AG04450 (cell line): Measurements from ENCODE around the gene ITPR1. TPM values are rescaled to one million over a fixed set of nuclear protein-coding genes. Genes with fewer than 3 reads are reported as not detected.

Experiments used
- CTCF ChIA-PET: fragments of 300-600, 350-600 bp; formaldehyde crosslinking; extraction: SDS; loops from one replicate; lab custom pipeline; 2022; ENCODE audit warnings: antibody characterized with exemption, inconsistent platforms; lab: Charles Lee
- POLR2A ChIA-PET: fragments of 350-600 bp; formaldehyde crosslinking; extraction: SDS; loops from one replicate; lab custom pipeline; 2021; ENCODE audit warnings: antibody characterized with exemption, inconsistent platforms; lab: Yijun Ruan, JAX
- DNase-seq: peaks from one replicate; pipeline ENCODE4 v3.0.0-alpha.2; 2011; ENCODE audit warnings: low read depth, low spot score
- H3K27ac ChIP-seq: one replicate; pipeline ENCODE4 v1.5.1; 2012; ENCODE audit warnings: low read depth, low read length, control low read depth
- H3K27me3 ChIP-seq: one replicate; pipeline ENCODE4 v1.6.0; 2012; ENCODE audit warnings: low read length; ENCODE audit not compliant: control insufficient read depth, insufficient read depth
- H3K4me3 ChIP-seq: 2 replicates; pipeline ENCODE4 v1.5.1; 2011; ENCODE audit warnings: mild to moderate bottlenecking, low read depth, low read length, control low read depth
- H3K9me3 ChIP-seq: 2 replicates; pipeline ENCODE4 v1.5.1; 2012; ENCODE audit warnings: low read length; ENCODE audit not compliant: control insufficient read depth, insufficient read depth
- polyA plus RNA-seq: library from polyadenylated mRNA; depleted of rRNA; stranded (reverse); fragments of >200 nt; gene quantifications from 2 replicates; pipeline ENCODE4 v1.2.3, GENCODE V29; 2011
- TF ChIP-seq, protein P1 (sequence below): IDR thresholded peaks from 2 replicates; pipeline ENCODE4 v1.5.1; 2011; ENCODE audit warnings: low read depth, low read length, control low read depth, inconsistent platforms

Gene ITPR1
- polyA plus RNA-seq, 1 experiment = 7.4 TPM

DNA sequence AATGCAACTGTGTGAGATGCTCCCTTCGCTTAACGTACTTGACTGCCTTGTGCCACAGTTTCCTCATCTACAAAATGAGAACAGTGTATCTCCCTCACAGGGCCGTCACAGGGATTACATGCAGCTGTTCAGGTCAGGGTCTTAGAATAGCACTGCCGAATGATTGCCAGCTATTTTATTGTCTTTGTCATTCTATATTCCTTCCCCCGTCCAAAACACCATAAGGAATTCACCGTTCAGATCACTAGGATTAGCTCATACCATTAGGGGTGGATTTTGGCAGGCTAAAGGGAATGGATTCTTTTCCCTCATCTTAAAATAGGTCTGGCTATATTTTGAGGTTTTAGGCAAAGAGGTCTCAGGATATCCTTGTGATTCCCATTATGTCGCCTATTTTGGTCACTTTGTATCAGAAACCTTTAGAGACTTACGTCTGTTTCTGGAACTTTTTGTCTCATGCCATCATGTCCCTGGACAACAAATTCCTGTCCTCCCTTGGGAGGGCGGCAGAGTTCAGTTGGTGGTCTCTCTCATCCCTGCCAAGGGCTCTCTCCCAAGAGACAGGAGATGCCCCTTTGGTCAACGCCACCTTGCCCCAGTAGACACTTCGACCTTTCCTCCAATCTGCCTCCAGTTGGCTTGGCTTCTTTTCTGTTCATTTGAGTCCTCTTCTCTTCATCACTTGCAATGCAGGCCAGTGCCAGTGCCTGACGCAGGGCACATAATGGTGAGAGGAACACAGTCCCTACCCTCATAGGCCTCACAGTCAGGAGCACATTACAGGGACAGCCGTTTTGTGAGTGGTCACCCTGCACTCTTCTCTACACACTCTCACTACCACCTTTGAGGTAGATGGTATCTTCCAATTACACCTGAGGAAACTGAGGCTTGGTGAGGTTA, 314.5 kb downstream of the ITPR1 start:
- DNase-seq = no peak
- Histone ChIP-seq H3K27me3 (no peaks in the 10 kb centered on the region), H3K27ac (no peak overlapping the region), H3K4me3 (no peak overlapping the region), H3K9me3 (no peaks in the 10 kb centered on the region)
- POLR2A ChIA-PET = no interaction called here
- CTCF ChIA-PET = no interaction called here
- TF ChIP-seq, protein P1, sequence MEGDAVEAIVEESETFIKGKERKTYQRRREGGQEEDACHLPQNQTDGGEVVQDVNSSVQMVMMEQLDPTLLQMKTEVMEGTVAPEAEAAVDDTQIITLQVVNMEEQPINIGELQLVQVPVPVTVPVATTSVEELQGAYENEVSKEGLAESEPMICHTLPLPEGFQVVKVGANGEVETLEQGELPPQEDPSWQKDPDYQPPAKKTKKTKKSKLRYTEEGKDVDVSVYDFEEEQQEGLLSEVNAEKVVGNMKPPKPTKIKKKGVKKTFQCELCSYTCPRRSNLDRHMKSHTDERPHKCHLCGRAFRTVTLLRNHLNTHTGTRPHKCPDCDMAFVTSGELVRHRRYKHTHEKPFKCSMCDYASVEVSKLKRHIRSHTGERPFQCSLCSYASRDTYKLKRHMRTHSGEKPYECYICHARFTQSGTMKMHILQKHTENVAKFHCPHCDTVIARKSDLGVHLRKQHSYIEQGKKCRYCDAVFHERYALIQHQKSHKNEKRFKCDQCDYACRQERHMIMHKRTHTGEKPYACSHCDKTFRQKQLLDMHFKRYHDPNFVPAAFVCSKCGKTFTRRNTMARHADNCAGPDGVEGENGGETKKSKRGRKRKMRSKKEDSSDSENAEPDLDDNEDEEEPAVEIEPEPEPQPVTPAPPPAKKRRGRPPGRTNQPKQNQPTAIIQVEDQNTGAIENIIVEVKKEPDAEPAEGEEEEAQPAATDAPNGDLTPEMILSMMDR = no peak

DNA sequence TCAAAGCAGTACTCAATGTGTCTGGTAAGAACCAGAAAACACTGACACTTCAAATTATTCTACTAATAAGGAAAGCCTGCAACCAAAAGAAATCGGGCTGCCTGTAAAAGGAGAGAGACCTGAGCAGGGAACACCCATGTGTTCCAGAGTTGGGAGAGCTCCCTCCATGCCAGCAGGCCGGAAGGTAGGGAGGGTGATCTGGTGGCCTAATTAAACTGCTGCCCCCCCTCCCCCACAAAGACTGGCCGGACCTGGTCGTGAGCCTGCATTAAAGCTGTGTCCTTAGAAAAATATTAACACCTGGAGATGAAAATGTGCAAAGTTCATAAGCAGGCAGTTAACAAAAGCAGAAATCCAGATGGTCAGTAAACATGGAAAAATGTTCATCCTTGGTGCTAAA, 315.5 kb downstream of the ITPR1 start:
- Histone ChIP-seq H3K27ac (no peak overlapping the region), H3K9me3 (no peaks in the 10 kb centered on the region), H3K27me3 (no peaks in the 10 kb centered on the region), H3K4me3 (no peak overlapping the region)
- POLR2A ChIA-PET = no interaction called here
- no peak for DNase-seq
- TF ChIP-seq, protein P1 = no peak
- CTCF ChIA-PET = interaction anchor here (0.8 kb wide), 1 partner anchor 97 kb away, joined by 3 read pairs; no protein-coding TSS in a partner anchor

DNA sequence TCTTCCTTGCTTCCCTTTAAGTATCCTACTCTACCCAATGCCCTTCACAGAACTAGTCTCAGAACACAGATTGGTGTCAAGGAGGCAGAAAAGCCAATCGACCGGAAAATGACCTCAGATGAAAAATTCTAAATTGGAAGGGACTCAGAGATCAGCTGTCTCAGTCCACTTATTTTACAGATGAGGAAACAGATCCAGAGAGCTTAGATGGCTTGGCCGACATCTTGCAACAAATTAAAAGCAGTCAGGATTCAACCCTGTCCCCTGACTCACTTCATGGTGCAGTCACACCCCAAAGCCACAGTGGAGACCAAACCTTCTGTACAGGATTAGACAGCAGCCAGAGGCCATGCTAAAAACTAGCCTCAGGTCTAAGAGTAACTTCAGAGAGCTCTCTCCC, 316.8 kb downstream of the ITPR1 start:
- Histone ChIP-seq H3K27ac (no peak overlapping the region), H3K9me3 (no peaks in the 10 kb centered on the region), H3K4me3 (no peak overlapping the region), H3K27me3 (no peaks in the 10 kb centered on the region)
- ChIA-PET POLR2A (no interaction called here), CTCF (no interaction called here)
- TF ChIP-seq, protein P1 = no peak
- DNase-seq = no peak

DNA sequence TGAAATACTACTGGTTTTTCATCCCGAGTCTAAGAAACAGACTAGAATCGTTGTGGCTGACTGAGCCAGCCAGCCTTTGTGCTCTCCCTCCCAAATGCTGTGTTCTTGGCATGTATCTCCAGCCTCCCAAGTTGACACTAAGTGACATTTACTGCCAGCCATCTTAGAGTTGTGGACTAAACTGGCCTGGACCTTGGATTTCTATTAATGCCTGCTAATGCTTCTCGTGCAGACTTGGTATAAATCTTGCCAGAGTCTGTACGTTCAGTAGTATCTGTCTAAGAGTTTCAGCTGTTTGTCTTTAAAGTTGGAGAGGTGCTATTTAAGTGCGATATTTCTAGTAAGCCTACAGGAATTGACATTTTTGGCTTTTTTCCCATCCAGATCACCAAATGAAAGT, 319.4 kb downstream of the ITPR1 start:
- H3K4me3 ChIP-seq = no peak overlapping the region
- DNase-seq = no peak
- no peak overlapping the region for H3K27ac ChIP-seq
- TF ChIP-seq, protein P1 = no peak
- ChIA-PET CTCF (interaction anchor here (0.6 kb wide), 1 partner anchor 1986 kb away, joined by 3 read pairs; no protein-coding TSS in a partner anchor), POLR2A (no interaction called here)
- peaks cover 5% of the 10 kb centered on the region for H3K9me3 ChIP-seq
- H3K27me3 ChIP-seq = no peaks in the 10 kb centered on the region

DNA sequence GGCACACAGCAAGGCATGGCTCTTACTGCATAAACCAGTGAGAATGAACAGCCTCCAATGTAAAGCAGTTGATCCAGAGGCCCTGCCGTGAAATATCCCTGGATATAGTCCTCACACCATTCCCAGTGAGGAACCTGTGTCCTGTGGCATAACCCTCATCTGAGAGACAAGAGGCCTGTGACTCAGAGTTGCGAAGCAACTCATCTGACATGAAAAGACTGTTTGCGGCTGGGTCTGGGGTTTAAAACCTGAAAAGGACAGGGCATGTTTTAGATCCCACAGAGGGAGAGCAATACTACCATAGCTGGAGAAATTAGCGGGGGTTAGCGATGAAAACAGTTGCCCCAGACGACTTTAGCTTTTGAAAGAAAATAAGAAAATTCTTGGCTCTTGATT, 320.8 kb downstream of the ITPR1 start:
- ChIA-PET CTCF (no interaction called here), POLR2A (no interaction called here)
- DNase-seq = no peak
- Histone ChIP-seq H3K4me3 (no peak overlapping the region), H3K27me3 (no peaks in the 10 kb centered on the region), H3K9me3 (peaks cover 12% of the 10 kb centered on the region), H3K27ac (no peak overlapping the region)
- TF ChIP-seq, protein P1 = no peak
